DMS114 treated with DMSO at 0.1 percent for 48 hours (cell line): ENCODE measurements around the gene SPTBN1.

ENCODE experiments used
- DNase-seq: peaks from one replicate; lab custom pipeline; 2025; ENCODE audit not compliant: unreplicated experiment; lab: John Stamatoyannopoulos, UW

The SPTBN1 gene

GRCh38 chr2:54628418-54628817 lies 172.3 kb downstream of the SPTBN1 start:
- DNase-seq: no peak

- no peak for DNase-seq
Measured at GRCh38 chr2:54628957-54629356, 172.8 kb downstream of the SPTBN1 start.

GRCh38 chr2:54629390-54629789 lies 173.3 kb downstream of the SPTBN1 start:
- no peak for DNase-seq

- no peak for DNase-seq
Measured at GRCh38 chr2:54629914-54630857, 174.1 kb downstream of the SPTBN1 start.

- no peak for DNase-seq
Measured at GRCh38 chr2:54630858-54631497, 174.9 kb downstream of the SPTBN1 start.

GRCh38 chr2:54631755-54632154 lies 175.6 kb downstream of the SPTBN1 start:
- no peak for DNase-seq

GRCh38 chr2:54632733-54633692 lies 176.9 kb downstream of the SPTBN1 start:
- DNase-seq: no peak

GRCh38 chr2:54634021-54634420 lies 177.9 kb downstream of the SPTBN1 start:
- no peak for DNase-seq

GRCh38 chr2:54634564-54635511 lies 178.7 kb downstream of the SPTBN1 start:
- no peak for DNase-seq

- DNase-seq: no peak
Measured at GRCh38 chr2:54635554-54636152, 179.5 kb downstream of the SPTBN1 start.

- DNase-seq: no peak
Measured at GRCh38 chr2:54636415-54637139, 180.4 kb downstream of the SPTBN1 start.

GRCh38 chr2:54638103-54638502 lies 182.0 kb downstream of the SPTBN1 start:
- no peak for DNase-seq

GRCh38 chr2:54638774-54639187 lies 182.7 kb downstream of the SPTBN1 start:
- no peak for DNase-seq

GRCh38 chr2:54639609-54640008 lies 183.5 kb downstream of the SPTBN1 start:
- no peak for DNase-seq

- no peak for DNase-seq
Measured at GRCh38 chr2:54640834-54641540, 184.9 kb downstream of the SPTBN1 start.

GRCh38 chr2:54641988-54642387 lies 185.9 kb downstream of the SPTBN1 start:
- DNase-seq: no peak

- no peak for DNase-seq
Measured at GRCh38 chr2:54642677-54643430, 186.7 kb downstream of the SPTBN1 start.

GRCh38 chr2:54644236-54644635 lies 188.1 kb downstream of the SPTBN1 start:
- DNase-seq: no peak
